GM13977 (cell line): ENCODE measurements around the gene LMF1.

ENCODE experiments used
- DNase-seq: peaks from one replicate; pipeline ENCODE4 v3.0.0; 2012; ENCODE audit warnings: low spot score
- CTCF ChIP-seq: IDR thresholded peaks from 2 replicates; pipeline ENCODE4 v1.5.1; 2012; ENCODE audit warnings: mild to moderate bottlenecking, control low read depth; ENCODE audit not compliant: insufficient read depth; ENCODE audit errors: extremely low read depth, missing control alignments
- in situ Hi-C: fragments of 300-500 bp; cut with MboI; formaldehyde crosslinking; loops from one replicate; pipeline ENCODE4 v1.12.0; 2022; ENCODE audit warnings: low sequenced_read_pairs, low pct_unique_long_range_greater_than_20kb, mixed read lengths, inconsistent platforms; ENCODE audit not compliant: unreplicated experiment

Gene LMF1

GRCh38 chr16:945271-946047 lies 25.3 kb downstream of the LMF1 start:
- no peak for TF ChIP-seq CTCF
- in situ Hi-C loops: no loop called here
- no peak for DNase-seq

- TF ChIP-seq CTCF: no peak
- no peak for DNase-seq
- in situ Hi-C loops: no loop called here
Observed at GRCh38 chr16:943971-944370, 26.8 kb downstream of the LMF1 start.

DNA sequence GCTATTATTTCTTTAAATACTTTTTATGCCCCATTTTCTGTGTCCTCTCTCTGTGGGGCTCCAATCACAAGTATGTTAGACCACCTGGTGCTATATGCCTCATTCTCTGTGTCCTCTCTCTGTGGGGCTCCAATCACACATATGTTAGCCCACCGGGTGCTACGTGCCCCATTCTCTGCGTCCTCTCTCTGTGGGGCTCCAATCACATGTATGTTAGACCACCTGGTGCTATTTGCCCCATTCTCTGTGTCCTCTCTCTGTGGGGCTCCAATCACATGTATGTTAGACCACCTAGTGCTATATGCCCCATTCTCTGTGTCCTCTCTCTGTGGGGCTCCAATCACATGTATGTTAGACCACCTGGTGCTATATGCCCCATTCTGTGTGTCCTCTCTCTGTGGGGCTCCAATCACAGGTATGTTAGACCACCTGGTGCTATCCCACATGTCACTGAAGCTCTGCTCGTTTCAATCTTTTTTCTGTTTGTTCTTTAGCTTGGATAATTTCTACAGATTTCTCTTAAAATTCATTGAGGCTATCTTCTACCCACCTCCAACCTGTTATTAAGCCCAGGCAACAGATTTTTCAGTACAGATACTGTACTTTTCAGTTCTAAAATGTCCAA lies 28.2 kb downstream of the LMF1 start:
- no peak for DNase-seq
- no peak for TF ChIP-seq CTCF
- in situ Hi-C loops: no loop called here

DNA sequence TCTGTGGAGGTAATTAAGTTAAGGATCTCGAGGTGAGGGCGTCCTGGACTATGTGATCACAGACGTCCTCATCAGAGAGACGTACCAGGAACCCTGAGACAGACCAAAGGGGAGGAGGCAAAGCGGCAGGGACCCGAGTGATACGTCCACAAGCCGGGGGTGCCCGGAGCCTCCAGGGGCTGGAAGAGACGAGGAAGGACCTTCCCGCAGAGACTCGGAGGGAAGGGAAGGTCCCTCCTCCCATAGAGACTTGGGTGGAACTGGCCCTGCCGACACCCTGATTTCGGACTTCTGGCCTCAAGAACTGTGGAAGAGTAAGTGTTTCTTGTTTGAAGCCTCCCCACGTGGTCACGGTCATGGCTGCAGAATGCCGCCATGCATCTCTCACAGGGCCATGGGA lies 30.8 kb downstream of the LMF1 start:
- no peak for TF ChIP-seq CTCF
- DNase-seq: no peak
- in situ Hi-C loops: no loop called here

- in situ Hi-C loops: no loop called here
- no peak for DNase-seq
- no peak for TF ChIP-seq CTCF
Observed at GRCh38 chr16:939311-939710, 31.5 kb downstream of the LMF1 start.

GRCh38 chr16:938752-939151 lies 32.0 kb downstream of the LMF1 start:
- in situ Hi-C loops: no loop called here
- DNase-seq: no peak
- no peak for TF ChIP-seq CTCF

DNA sequence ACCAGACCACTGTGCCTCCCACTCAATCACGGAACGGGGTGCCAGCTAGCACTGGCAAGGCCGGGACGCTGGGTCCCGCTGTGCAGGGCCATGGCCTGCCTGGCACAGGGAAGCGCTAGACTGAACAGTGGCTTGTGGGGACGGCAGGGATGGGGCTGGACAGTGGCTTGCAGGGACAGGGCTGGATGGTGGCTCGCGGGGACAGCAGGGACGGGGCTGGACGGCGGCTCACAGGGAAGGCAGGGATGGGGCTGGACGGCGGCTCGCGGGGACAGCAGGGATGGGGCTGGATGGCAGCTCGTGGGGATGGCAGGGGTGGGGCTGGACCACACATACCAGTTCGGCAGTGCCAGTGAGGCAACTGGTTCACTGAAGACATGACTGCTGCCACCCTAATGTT lies 32.6 kb downstream of the LMF1 start:
- no peak for TF ChIP-seq CTCF
- in situ Hi-C loops: no loop called here

More for the DNA sequence above, 32.6 kb downstream of the LMF1 start:
- no peak for DNase-seq
